NCI-H2081 (cell line): Measurements from ENCODE around the gene GCH1.
"Not testable (repeated sequence)": the region's sequence is repeated elsewhere in the genome, so short reads cannot be mapped to it uniquely, and the experiment has no call there.

Experiments
- DNase-seq, 2 experiments: peaks; one replicate each; lab custom pipeline; 2025; lab: John Stamatoyannopoulos, UW

The GCH1 gene, protein sequence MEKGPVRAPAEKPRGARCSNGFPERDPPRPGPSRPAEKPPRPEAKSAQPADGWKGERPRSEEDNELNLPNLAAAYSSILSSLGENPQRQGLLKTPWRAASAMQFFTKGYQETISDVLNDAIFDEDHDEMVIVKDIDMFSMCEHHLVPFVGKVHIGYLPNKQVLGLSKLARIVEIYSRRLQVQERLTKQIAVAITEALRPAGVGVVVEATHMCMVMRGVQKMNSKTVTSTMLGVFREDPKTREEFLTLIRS

DNA sequence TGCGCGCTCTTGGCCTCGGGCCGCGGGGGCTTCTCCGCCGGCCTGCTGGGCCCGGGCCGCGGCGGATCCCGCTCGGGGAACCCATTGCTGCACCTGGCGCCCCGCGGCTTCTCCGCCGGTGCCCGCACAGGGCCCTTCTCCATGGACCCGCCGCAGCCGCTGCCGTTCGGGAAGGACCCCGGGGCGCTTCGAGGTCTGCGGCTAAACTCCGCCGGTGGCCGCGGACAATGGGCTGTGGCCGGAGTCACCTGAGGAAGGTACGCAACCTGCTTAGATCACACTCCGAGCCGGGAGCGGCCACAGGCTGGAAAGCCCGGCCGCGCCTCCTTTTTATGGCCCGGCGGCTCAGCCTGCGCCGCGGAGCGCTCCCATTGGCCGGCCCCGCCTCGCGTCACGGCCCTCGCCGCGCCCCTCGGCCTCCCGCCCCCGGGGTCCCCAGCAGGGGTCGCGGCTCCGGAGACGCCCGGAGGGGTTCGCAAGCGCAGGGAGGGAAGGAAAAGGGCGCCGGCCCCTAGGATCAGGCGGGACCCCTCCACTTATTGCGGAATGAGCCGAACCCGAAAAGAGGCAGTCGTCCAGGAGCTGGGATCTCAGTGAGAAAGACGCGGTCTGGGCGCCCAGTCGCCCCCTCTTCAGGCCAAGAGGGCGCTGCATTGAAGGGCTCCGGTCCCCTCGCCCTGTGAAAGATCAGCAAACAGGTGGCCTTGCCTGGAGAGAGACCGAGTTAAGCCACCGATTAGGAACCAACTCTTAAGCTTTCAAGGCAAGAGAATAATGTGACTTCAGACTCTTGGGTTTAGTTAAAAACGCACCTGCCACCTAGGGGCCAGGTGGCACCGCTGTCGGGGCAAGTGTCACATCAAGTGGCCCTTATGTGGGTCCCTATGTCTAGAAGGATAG lies at the start of gene GCH1:
TSS of gene GCH1 (minus strand) at position 306 of the 900 bp plus-strand sequence. CDS start at position 143, 163 bp downstream.
- peak; percentile 69 to 86 for DNase-seq

DNA sequence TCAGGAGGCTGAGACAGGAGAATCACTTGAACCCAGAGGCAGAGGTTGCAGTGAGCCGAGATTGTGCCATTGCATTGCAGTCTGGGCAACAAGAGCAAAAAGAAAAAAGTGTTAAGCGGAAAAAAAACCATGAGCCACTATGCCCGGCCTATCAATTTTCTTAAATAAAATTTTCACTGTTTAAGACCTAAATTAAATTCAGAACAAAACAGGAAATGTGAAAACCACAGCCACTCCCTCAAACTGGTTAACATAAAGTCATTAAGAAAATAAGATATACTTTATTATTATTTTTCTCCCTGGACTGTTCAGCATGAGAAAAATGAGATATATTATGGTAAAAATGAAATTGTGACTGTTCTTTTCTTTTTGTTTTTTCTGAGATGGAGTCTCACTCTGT lies 44.6 kb upstream of the GCH1 start:
- DNase-seq = no peak

DNA sequence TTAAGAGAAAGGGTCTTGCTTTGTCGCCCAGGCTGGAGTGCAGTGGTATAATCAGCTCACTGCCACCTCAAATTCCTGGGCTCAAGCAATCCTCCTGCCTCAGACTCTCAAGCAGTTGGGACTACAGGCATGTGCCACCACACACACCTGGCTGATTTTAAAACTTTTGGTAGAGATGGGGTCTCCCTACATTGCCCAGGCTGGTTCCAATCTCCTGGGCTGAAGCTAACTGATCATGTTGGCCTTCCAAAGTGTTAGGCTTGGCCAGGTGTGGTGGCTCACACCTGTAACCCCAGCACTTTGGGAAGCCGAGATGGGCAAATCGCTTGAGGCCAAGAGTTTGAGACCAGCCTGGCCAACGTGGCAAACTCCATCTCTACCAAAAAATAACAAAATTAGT lies 43.9 kb upstream of the GCH1 start:
- DNase-seq = no peak

DNA sequence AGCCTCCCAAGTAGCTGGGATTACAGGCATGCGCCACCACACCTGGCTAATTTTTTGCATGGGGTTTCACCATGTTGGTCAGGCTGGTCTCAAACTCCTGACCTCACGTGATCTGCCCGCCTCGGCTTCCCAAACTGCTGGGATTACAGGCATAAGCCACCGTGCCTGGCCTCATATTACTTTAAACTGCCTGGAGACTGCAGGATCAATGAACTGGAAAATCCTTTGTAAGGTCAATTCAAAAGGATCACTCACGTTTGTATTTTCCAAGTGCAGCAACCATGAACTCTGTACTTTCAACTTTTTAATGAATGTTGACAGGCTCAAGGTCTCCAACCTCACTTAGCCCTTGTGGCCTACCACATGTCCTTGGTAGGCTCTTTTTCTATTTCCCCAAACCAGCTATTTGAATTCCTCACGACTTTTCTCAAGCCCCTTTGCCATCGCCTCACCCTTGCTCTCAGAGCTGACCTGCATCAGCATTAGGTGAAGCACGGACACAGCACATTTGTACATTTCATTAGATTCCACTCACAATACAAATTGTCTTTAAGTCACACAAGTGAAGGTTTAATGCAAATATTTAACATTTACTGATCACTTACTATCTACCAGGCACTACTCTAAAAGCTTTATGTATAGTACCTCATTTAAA lies 42.2 kb upstream of the GCH1 start:
- no peak for DNase-seq

DNA sequence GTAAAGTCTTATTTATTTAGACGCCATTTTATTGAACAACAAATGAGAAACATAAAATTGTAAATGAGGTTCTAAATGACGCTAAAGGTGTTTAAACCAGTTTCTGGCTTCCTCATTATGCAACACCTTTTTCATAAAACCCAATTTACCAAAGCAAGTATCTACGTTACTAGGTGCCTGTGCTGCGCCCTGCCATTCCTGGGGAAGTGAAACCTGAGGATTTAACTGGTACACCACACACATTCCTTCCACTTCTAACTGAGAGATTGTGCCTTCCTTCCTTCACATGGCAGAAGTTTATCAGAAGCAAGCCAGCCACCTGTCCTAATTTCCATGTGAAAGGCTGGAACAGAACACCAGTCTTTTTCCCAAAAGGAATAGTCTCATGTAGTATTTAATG lies 40.3 kb upstream of the GCH1 start:
- no peak for DNase-seq

DNA sequence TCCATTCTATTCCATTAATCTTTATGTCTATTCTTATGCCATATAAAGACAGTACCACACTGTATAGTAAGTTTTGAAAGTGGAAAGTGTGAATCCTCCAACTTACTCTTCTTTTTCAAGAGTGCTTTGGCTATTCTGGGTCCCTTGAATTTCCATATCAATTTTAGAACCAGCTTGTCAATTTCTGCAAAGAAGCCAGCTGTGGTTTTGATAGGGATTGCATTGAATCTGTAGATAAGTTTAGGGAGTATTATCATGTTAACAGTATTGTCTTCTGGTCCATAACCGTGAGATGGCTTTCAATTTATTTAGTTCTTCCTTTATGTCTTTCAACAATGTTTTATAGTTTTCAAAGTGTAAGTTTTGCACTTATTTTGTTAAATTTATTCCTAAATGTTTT lies 34.2 kb upstream of the GCH1 start:
- no peak for DNase-seq

DNA sequence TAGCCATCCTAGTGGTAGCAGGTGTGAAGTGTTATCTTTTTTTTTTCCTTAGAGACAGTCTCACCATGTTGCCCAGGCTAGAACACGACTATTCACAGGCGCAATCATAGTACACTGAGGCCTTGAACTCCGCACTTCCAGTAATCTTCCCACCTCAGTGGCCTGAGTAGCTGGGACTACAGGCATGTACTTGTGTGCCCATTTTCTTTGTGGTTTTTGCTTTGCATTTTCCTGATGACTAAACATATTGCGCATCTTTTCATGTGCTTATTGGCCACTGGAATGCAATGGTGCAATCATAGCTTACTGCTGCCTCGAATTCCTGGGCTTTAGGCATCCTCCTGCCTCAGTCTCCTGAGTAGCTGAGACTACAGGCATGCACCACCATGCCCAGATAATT lies 33.3 kb upstream of the GCH1 start:
- DNase-seq = no peak

DNA sequence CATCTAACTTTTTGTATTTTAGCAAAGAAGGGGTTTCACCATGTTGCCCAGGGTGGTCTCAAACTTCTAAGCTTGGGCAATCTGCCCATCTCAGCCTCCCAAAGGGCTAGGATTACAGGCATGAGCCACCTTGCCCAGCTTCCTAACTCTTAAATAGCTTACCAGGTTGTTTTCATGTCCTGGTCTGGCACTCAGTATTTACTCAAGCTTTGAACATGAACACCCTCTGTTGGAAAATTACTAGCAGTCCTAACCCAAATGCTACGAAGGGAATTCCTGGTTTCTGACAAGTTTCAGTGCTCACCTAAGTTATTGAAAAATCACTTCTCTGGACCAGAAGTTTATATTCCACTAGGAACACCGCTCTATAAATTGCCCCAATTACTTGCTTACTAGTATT lies 32.5 kb upstream of the GCH1 start:
- no peak for DNase-seq

DNA sequence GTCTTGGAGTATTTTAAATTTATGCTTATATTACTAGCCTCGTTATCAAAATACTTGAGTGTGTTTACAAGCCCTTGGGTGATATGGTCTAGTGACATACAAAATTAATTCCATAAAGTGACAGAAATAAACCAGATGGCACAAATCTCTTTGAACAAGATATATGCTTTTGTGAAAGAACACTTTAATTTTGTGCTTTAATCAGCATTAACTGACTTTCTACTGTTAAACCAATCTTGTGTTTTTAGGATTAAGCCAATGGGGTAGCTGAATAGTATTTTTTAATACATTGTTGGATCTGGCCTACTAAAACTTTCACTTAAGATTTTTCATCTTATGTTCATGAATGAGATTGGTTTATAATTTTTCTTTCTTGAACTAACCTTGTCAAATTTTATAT lies 30.4 kb upstream of the GCH1 start:
- DNase-seq = no peak

DNA sequence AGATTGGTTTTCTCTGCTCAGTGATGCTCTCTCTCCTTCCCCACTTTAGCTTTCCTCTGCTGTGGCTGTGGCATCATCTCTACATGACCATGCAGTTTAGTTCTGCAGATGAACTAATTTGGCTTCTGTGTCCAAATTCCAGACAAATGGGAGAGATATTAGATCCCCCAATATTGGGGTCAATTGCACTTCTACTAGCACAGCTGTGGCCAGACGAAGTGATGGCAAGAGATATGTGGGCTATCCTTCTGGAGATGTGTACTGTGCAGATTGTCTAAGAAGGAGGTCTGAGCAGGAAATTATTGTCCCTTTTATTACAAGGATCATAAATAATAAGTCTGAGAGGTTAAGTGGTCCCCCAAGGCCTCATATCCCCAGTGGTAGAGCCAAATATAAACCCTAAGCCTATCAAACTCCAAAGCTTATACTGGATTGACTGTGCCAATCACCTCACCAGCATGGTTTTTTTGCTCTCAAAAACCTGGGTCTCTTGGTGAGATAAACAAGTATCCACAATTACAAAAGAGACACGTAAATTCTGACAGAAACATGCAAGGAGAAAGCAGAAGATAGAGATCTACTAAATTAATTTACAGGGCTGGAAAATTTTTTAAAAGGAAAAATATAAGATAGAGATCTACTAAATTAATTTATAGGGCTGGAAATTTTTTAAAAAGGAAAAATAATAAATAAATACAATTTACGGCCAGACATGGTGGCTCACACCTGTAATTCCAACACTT lies 29.1 kb upstream of the GCH1 start:
- DNase-seq = no peak

DNA sequence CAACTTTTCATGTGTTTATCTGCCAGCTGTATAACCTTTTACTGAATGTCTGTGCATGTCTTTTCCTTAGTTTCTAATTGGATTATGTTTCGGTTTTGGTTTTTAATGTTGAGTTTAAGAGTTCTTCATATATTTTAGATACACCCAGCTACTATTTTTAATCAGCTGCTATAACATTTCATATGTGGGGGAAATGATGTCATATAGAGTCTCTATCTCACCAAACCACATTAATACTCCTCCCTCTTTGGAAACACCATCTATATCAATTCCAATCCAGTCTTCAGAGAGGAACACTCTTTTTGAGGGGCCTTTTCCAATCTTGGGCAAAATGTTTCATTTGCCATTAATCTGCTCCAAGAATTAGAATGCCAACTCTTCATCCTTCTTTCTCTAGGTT lies 28.5 kb upstream of the GCH1 start:
- no peak for DNase-seq

DNA sequence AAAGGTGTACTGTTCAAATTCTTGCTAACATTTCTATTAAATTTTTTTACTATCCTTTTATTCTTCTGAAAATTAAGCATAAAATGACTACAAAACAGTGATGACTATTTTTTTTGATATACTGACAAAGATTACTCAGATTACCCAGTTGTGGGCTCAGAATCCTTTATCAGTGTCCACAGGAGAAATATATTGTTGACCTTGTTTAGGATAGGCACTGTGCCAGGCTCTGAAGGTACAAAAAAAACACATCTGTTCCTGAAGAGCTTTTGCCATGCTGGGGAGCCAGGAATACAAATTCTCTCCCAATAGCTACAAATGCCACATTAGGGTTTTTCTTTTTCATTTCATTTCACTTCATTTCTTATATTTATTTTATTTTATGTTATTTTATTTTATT lies 26.9 kb upstream of the GCH1 start:
- DNase-seq = peak; percentile 8 to 39

DNA sequence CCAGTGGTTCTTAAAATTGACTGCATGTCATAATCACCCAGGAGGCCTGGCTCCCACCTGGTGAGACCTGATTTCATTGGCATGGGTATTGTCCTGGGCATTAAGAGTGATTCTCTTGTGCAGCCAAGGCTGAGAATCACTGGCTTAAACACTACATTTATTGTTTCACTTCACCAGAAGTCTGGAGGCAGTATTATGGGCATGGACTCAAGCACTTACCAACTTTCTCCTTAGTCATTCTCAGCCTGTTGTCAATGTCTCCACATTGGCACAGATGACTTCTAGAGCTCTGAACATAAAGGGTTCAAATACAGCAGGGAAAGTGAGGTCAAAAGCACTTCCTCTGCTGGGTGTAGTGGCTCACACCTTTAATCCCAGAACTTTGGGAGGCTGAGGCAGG lies 25.6 kb upstream of the GCH1 start:
- DNase-seq = no peak

DNA sequence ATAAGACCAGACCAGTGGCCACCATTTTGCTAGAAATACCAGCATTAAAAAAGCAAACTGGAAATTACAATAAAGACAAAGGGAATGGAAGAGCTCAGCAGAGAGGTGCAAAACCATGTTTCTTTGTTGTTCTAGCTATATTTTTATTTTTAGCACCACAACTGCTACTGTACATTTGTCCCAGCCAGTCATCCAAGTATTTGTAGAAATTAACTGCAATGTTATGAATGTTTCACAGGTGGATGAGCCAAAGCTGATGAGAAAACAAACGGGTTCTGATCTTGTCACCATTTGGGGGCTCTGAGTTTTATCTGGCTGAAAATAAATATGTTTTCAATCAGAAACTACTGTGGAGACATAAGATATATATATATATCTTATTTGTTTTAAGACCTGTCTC lies 24.9 kb upstream of the GCH1 start:
- no peak for DNase-seq

DNA sequence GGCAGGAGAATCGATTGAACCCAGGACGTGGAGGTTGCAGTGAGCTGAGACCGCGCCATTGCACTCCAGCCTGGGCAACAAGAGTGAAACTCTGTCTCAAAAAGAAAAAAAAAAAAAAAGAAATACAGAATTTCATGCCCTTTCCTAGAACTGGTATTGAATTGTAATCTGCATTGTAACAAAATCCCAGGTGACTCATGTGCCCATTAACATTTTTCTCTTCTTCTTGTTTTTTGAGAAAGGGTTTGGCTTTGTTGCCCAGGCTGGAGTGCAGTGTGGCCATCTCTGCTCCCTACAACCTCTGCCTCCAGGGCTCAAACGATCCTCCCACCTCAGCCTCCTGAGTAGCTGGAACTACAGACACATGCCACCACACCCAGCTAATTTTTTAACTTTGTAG lies 23.9 kb upstream of the GCH1 start:
- DNase-seq = not testable (repeated sequence)

DNA sequence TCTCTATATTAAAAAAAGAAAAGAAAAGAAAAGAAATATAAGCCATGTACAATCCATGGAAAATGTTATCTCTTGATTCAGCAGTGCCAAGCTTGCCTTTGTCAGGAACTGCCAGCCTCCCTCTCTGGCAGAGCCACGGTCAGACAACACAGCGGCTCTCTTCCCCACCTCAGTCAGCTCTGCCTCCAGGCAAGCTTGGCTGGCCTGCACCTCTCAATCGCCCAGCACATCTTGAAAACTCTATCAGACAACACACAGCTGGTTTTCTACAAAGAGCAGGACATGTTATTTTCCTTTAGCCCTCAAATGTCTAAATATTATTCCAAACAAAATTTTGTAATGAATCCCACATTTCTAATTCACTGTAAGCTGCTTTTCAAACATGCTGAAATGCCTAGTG lies 20.0 kb upstream of the GCH1 start:
- peak in 1 of 2 experiments; percentile 16 for DNase-seq

DNA sequence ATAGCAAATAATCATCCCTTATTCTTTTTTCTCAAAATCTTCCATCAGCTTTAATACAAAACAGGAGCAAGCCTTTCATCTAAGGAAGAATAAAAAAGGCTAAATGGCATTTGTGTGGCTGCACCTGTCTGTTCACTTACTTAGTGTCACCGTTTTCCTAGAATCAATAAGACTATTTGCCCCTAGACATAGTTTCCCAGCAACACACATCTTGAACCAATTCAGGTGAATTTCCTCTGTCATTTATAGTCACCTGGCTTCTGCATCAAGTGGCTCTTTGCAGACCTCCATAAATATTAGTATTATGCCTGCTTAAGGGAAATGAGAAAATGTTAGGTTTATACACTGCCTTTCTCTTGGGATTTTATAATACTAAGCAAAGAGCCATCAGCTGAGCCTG lies 17.4 kb upstream of the GCH1 start:
- peak; percentile 36 to 76 for DNase-seq

DNA sequence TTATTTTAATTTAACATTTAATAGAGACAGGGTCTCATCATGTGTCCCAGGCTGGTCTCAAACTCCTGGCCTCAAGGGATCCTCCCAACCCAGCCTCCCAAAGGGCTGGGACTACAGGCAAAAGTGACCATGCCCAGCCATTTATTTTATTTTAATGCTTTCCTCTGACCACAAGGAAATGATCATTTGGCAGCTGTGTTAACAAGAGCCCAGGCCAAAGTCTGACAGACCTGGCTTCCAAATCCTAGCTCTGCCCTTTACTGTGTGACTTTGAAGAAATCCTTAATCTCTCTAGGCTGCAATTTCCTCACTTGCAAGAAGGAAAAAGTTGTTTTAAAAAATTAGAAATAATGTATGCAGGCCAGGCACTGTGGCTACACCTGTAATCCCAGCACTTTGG lies 16.7 kb upstream of the GCH1 start:
- DNase-seq = no peak

DNA sequence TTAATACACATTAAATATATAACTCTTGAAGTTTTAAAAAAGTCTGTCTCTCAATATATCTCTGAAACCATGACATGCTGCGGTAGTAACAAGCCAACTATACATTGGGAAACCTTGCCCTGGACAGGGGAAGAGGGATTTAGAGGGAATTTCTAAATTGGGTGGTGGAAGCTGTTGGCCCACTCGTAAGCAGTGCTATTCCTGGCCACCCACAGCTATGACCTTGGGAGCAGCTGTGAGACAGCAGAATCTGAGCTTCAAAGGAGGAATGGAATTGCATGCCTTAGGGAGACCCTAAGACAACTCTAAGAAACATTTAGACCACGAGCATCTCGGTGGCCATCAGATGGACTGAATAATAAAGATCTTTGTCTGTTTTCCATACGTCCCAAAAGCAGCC lies 15.8 kb upstream of the GCH1 start:
- no peak for DNase-seq

DNA sequence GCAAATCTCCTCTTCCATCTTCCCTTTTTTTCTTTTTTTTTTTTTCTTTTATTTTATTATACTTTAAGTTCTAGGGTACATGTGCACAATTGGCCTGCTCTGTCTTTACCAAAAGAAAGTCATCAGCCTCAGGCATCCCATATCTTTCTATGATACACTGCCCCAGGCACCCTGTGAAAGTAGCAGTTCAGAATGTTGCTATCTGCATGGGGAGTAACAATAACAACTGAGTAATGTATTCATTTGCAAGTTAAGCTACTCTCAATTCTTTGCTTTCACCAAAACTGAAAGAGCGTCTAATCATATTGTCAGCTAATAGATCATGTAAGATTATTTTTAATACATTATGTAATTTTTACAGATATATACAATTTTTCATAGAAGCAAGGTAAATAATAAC lies 13.5 kb upstream of the GCH1 start:
- DNase-seq = no peak

DNA sequence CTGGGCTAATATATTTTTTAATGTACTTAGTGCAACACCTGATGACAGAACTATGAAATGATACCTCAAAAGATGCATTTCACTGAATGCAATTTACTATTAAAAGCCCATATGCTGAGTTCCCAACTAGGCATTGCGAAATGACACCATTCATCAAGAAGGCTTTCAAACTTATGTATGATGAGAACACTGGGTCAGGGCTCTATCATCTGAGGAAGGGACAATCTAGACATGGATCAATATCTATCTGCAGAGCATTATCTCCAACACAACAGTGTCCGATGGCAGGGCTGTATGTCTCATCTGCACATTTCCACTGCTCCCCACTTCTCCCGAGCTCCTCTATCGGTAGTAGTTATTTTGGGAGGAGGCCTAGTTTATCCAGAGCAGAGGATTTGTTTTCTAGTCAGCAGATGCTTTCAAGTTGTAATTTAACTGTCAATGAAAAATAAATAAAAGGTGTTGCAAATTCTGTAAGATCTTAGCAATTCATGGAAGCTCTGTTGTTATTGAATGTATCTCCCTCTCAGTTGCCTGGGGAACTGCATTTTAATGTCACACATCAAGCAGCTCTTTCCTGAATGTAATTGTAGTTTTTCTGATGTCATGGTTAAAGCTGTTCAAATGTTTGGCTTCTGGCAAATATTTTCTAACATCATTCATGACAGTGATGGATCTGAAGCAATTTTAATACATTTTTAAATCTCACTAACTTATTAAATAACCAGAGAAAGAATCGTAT lies 7.4 kb upstream of the GCH1 start:
- peak in 1 of 2 experiments; percentile 42 for DNase-seq

DNA sequence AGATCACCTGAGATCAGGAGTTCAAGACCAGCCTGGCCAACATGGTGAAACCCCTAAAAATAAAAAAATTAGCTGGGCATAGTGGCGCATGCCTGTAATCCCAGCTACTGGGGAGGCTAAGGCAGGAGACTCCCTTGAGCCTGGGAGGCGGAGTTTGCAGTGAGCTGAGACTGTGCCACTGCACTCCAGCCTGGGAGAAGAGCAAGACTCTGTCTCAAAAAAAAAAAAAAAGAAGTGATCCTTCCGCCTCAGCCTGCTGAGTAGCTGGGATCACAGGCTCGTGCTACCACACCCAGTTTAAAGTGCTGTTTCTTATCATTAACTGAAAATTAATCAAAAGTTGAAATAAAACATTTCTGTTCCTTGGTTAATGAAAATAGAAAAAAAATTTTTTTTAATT lies 6.3 kb upstream of the GCH1 start:
- not testable (repeated sequence) for DNase-seq
